Measurements from ENCODE around the gene GTPBP3. TPM values are rescaled to one million over a fixed set of nuclear protein-coding genes. Genes with fewer than 3 reads are reported as not detected.

GTPBP3 gene
- total and polyA plus RNA-seq, 2 experiments from 2014 or later = 25.4 to 67.8 TPM

DNA sequence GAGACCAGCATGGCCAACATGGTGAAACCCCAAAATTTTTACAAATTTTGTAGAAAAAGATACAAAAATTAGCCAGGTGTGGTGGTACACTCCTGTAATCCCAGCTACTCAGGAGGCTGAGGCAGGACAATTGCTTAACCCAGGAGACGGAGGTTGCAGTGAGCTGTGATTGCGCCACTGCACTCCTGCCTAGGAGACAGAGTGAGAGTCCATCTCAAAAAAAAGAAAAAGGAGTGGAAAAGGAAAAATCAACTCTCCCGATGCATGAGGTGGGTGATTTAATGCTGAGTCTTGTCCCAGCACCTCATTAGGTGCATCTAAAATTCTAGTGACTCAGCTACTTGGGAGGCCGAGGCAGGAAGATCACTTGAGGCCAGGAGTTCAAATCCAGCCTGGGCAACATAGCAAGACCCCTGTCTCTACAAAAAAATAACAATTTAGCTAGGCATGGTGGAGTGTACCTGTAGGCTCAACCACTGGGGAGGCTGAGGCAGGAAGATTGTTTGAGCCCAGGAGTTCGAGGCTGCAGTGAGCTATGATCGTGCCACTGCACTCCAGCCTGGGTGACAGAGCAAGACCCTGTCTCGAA lies 19.8 kb downstream of the GTPBP3 start (continued):
- TF ChIP-seq, protein P1, sequence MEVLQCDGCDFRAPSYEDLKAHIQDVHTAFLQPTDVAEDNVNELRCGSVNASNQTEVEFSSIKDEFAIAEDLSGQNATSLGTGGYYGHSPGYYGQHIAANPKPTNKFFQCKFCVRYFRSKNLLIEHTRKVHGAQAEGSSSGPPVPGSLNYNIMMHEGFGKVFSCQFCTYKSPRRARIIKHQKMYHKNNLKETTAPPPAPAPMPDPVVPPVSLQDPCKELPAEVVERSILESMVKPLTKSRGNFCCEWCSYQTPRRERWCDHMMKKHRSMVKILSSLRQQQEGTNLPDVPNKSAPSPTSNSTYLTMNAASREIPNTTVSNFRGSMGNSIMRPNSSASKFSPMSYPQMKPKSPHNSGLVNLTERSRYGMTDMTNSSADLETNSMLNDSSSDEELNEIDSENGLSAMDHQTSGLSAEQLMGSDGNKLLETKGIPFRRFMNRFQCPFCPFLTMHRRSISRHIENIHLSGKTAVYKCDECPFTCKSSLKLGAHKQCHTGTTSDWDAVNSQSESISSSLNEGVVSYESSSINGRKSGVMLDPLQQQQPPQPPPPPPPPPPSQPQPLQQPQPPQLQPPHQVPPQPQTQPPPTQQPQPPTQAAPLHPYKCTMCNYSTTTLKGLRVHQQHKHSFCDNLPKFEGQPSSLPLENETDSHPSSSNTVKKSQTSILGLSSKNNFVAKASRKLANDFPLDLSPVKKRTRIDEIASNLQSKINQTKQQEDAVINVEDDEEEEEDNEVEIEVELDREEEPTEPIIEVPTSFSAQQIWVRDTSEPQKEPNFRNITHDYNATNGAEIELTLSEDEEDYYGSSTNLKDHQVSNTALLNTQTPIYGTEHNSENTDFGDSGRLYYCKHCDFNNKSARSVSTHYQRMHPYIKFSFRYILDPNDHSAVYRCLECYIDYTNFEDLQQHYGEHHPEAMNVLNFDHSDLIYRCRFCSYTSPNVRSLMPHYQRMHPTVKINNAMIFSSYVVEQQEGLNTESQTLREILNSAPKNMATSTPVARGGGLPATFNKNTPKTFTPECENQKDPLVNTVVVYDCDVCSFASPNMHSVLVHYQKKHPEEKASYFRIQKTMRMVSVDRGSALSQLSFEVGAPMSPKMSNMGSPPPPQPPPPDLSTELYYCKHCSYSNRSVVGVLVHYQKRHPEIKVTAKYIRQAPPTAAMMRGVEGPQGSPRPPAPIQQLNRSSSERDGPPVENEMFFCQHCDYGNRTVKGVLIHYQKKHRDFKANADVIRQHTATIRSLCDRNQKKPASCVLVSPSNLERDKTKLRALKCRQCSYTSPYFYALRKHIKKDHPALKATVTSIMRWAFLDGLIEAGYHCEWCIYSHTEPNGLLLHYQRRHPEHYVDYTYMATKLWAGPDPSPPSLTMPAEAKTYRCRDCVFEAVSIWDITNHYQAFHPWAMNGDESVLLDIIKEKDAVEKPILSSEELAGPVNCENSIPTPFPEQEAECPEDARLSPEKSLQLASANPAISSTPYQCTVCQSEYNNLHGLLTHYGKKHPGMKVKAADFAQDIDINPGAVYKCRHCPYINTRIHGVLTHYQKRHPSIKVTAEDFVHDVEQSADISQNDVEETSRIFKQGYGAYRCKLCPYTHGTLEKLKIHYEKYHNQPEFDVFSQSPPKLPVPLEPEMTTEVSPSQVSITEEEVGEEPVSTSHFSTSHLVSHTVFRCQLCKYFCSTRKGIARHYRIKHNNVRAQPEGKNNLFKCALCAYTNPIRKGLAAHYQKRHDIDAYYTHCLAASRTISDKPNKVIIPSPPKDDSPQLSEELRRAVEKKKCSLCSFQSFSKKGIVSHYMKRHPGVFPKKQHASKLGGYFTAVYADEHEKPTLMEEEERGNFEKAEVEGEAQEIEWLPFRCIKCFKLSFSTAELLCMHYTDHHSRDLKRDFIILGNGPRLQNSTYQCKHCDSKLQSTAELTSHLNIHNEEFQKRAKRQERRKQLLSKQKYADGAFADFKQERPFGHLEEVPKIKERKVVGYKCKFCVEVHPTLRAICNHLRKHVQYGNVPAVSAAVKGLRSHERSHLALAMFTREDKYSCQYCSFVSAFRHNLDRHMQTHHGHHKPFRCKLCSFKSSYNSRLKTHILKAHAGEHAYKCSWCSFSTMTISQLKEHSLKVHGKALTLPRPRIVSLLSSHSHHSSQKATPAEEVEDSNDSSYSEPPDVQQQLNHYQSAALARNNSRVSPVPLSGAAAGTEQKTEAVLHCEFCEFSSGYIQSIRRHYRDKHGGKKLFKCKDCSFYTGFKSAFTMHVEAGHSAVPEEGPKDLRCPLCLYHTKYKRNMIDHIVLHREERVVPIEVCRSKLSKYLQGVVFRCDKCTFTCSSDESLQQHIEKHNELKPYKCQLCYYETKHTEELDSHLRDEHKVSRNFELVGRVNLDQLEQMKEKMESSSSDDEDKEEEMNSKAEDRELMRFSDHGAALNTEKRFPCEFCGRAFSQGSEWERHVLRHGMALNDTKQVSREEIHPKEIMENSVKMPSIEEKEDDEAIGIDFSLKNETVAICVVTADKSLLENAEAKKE (CRISPR knock-in tag; IDR thresholded peaks at IDR 0.05) = no peak
- no peak for TF ChIP-seq STAT1 (IDR thresholded peaks at IDR 0.05; ENCODE audit: unreplicated experiment)

DNA sequence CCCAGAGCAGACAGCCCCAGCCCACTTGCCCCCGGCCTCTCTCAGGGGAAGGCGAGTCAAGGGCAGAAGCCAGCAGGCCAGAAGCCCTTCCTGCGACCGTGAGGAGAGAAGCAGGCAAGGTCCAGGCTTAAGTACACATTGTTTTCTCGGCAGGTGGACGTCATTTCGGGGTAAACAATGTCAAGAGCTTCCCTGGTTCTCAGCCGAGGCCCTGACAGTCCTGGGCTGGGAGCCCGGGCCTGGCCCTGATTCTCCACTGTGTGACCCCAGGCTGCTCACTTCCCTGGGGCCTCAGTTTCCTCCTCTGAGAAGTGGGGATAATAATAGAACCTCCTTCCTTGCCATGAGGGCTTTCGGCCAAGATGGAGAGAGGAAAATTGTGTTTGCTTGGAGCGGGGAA lies 20.4 kb downstream of the GTPBP3 start:
- Mint-ChIP-seq H3K36me3 (ENCODE audit: low read depth) (no peaks in the 10 kb centered on the region), H3K4me1 (peaks cover 8% of the 10 kb centered on the region; the same call in 2 of the 3 replicates), H3K27me3 (ENCODE audit: insufficient read depth, low read depth, poor library complexity) (peaks cover 13% of the 10 kb centered on the region), H3K27ac (no peak overlapping the region), H3K9me3 (no peaks in the 10 kb centered on the region), H3K4me3 (no peak overlapping the region)
- TF ChIP-seq CREB1 (CRISPR knock-in tag; IDR thresholded peaks at IDR 0.05; ENCODE audit: low read depth) (no peak), ZNF331 (CRISPR knock-in tag; IDR thresholded peaks at IDR 0.05; ENCODE audit: low read depth) (no peak)
- TF ChIP-seq, protein P2, sequence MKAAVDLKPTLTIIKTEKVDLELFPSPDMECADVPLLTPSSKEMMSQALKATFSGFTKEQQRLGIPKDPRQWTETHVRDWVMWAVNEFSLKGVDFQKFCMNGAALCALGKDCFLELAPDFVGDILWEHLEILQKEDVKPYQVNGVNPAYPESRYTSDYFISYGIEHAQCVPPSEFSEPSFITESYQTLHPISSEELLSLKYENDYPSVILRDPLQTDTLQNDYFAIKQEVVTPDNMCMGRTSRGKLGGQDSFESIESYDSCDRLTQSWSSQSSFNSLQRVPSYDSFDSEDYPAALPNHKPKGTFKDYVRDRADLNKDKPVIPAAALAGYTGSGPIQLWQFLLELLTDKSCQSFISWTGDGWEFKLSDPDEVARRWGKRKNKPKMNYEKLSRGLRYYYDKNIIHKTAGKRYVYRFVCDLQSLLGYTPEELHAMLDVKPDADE (IDR thresholded peaks at IDR 0.05) = no peak
- H3K79me2 ChIP-seq (replicated peaks; ENCODE audit: insufficient read depth) = no peaks in the 10 kb centered on the region
- DNase-seq (ENCODE audit: low spot score) (no peak), ATAC-seq (no peak)
- no peaks in the 10 kb centered on the region for H3F3A ChIP-seq (replicated peaks; ENCODE audit: low read depth)
- no peaks in the 10 kb centered on the region for H3K4me1 ChIP-seq (ENCODE audit: insufficient read depth)
- no peak overlapping the region for H3K4me3 ChIP-seq
- no peaks in the 10 kb centered on the region for H3K9me2 ChIP-seq (ENCODE audit: insufficient read depth)
- no peaks in the 10 kb centered on the region for H3K27me3 ChIP-seq (ENCODE audit: insufficient read depth)
- no peak overlapping the region for H3K27ac ChIP-seq (ENCODE audit: low read depth)
- H4K20me1 ChIP-seq (replicated peaks; ENCODE audit: insufficient read depth) = no peaks in the 10 kb centered on the region
- no peak overlapping the region for H2AFZ ChIP-seq
- H3K36me3 ChIP-seq (ENCODE audit: insufficient read depth) = no peaks in the 10 kb centered on the region
- H3K4me2 ChIP-seq = no peak overlapping the region
